Ammon's horn (tissue), 1 donor: ENCODE measurements around the gene ANKH.
"Not testable (repeated sequence)": the region's sequence is repeated elsewhere in the genome, so short reads cannot be mapped to it uniquely, and the experiment has no call there.

ENCODE experiments used
- DNase-seq: peaks from one replicate; pipeline ENCODE4 v3.0.0-alpha.2; 2016; ENCODE audit warnings: low spot score

The ANKH gene

GRCh38 chr5:14882658-14883580 is 11.3 kb upstream of the ANKH start:
- no peak for DNase-seq

- DNase-seq = no peak
Observed at GRCh38 chr5:14881826-14882225, 10.2 kb upstream of the ANKH start.

DNA sequence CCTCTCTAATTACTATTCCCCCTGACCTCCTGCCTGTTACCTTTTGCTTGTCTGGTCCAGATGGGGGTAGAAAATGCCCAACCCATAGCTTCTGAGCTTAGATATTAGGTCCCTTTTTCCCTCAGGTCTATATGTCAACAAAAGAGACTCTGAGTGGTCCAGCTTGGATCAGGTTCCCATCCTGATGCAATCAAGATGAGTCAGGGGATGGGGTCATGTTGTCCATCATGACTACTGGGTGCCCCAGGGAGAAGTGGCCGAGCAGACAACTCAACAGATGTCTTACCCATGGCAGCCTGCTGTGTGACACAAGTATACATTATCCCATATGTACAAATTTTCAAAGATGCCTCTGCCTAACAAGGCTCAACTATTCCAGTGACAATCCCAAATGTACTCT is 9.1 kb upstream of the ANKH start:
- DNase-seq = no peak

DNA sequence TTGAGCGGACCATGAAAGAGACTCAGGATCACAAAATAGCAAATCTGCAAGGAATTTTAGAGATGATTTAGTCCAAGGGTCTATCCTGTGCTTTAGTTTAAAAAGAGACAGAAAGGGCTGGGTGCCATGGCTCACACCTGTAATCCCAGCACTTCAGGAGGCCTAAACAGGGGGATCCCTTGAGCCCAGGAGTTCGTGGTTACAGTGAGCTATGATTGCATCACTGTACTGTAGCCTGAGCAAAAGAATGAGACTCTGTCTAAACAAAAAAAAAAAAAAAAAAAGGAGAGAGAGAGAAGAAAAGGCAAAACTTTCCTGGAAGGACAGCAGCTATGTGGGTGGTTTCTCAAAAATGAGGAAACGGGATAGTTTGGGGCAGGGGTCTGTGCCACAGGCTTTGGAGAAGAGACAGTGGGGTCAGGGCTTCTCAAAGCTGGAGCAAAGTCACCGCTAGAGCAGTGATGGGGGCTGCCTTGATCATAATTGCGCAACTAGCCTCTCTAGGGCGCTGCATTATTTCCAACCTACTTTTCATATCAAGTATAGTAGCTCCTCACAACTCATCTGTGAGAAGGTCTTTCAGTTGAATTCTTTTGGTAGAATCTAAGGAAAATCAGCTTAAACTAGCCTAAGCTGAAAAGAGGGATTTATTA is 8.5 kb upstream of the ANKH start:
- no peak for DNase-seq

DNA sequence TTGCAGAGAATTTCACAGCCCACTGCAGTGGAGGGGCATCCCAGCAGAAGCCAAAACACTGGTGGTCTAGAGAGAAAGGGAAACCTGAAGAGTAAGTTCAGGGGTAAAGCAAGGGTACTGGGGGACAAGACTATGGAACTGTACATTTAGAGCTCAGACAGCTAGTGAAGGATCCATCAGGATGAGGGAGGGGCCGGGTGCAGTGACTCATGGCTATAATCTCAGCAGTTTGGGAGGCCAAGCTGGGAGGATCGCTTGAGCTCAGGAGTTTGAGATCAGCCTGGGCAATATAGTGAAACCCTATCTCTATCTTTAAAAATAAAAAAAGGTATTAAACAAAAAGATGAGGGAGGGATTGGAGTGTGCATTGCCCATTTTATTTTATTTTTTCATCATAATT is 7.8 kb upstream of the ANKH start:
- DNase-seq = no peak

DNA sequence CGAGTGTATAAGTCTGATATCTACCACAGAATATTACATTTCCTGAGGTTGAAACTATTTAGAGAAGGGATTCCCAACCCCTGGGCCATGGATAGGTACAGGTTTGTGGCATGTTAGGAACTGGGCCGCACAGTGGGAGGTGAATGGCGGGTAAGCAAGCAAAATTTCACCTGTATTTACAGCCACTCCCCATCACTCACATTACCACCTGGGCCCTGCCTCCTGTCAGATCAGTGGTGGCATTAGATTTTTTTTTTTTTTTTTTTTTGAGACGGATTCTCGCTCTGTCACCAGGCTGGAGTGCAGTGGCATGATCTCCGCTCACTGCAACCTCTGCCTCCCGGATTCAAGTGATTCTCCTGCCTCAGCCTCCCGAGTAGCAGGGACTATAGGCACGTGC is 6.6 kb upstream of the ANKH start:
- not testable (repeated sequence) for DNase-seq

DNA sequence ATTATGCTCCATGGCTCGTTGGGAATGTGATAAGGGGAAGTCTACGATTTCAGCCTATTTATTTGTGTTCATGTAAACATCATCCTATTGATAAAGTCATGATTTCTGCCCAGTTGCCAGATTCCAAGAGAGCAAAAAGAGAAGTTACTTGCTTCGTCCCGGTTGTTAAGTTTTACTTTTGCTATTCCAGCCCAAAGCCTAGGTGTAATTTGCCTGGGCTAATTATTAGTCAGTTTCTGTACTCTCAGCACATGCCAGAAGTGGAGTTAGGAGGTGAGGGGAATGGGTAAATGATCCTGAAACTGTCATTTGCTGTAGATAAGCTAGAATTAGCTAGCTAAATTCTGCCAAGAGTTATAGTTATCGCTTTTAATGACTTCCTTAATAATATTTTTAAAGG is 4.5 kb upstream of the ANKH start:
- DNase-seq = no peak

DNA sequence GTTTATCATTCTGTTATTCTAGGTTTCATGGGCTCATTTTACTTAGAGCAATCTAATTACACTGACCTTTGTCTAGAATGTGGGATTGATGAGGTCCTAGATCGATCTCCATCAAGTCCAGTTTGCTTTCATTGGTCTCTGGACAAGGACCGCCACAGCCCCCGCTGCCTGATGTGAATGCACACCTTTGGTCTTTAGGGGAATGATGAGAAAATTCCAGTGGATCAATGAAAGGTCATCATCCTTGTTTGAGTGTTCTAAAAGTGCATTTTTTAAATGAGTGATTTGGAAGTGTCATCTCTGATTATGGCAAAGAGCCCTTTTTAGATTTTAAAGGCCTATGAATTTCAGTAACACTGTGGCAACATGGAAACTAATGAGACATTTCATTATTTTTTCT is 2.2 kb upstream of the ANKH start:
- DNase-seq = no peak

DNA sequence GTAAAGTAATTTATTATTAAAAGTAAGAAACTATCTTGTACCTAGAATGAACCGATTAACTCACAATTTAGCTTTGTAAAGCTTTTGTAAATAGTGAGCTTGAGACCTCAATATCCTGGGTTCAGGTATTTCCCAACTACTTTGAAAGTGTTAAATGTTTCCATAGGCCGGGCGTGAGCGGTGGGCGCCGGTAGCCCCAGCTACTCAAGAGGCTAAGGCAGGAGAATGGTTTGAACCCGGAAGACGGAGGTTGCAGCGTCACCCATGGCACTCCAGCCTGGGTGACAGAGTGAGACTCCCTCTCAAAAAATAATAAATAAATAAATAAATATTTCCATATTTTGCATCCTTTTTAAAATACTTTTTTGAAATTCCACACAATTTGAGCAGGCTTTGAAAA is 1.5 kb upstream of the ANKH start:
- DNase-seq = no peak

DNA sequence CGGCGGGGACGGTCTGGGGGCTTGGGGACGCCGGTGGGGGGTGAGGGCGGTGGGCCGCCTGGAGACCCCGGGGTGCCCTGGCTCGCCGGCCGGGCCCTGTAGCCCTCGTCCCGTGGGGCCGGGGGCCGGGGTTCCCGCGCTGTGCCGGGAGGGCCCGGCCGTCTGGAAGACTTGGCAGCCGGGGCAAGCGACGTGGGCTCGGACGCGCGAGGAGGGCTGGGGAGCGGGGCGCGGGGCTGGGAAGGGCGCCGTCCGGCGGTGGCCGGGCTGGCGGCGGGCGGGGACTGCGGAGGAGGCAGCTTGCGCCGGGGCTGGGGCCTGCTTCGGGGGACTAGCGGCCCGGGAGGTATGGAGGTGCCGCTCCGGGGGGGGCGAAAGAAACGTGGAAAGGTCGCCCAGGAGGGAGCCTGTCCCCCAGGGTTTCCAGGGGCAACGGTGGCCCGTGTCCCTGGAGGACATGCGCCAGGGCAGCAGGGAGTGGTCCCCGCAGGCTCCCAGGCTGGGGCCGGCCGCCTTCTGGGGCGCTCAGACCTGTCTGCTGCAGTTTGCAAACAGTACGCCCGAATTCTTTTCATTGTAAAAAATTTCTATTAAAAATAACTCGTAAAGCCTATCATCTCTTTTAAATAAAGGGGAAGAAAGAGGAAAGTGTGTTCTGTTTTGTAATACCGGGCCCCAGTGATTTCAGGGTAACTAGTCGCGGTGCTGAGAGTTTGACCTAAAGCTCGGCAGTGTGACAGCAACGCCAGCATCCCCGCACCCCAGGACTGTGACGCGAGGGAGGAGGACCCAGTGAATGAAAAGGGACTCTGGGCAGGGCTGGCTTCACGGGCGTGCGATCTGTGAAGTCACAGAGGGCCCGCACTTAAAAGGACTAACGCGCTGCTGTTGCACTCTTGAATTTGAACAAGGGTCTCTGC is 752 bp upstream of the ANKH start:
- DNase-seq = peak; percentile 77

DNA sequence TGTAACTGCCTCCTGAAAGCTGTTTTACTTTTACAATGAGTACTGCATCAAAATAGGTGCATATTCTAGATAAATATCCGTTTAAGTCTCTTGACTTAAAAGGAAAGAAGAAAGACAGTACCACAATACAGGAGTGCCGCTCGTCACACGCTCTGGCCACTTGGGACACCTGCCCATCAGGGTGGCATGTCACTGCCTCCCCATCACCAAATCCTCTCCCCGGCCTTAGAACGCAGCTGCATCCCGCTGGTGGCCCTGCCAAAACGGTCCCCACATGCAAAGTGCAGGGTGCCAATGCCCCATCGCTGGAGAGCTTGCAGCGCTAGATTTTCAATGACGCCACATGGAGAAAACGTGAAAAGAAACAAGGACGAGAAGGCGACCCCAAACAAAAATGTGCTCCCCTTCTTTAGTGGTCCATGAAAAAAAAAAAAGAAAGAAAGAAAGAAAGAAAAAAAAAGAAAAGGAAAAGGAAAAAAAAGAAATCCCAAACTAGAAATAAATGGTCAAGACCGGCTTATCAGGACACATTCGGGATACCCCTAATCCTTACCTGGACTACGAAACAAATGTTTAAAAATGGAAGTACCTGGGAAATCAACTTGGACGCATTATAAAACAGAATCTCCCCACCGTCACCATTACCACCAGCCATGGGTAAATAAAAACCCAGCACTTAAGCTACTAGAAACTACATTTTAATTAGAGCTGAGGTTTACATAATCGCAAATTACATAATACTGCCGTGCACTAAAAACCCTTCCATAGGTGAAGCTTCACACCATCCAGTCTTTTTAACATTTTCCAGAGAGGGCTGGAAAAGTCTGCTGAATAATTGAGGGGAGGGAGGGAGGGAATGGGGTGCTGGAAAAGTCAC is 1.0 kb downstream of the ANKH start:
- peak; percentile 59 for DNase-seq

DNA sequence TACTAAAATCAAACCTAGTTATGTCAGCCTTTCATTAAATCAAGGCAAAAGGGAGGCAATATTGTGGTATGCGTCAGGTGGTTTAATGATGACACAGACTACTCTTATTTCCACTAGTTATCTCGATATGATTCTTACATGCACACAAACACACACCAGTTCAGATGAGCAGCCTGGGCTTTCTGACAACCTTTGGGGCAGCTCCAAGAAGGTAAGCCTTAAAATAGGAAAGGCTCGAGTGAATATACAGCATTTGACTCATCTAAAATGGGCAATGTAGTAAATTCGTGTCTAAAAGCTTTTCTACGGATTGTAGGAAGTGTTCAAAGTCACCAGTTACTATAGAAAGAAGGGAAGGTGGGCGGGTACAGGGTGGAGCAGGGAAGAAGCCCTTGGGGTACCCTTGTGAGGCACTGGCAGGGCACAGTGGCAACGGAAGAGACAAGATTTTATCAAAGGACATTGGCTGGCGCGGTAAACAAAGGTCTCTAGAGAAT is 1.9 kb downstream of the ANKH start:
- DNase-seq = no peak

DNA sequence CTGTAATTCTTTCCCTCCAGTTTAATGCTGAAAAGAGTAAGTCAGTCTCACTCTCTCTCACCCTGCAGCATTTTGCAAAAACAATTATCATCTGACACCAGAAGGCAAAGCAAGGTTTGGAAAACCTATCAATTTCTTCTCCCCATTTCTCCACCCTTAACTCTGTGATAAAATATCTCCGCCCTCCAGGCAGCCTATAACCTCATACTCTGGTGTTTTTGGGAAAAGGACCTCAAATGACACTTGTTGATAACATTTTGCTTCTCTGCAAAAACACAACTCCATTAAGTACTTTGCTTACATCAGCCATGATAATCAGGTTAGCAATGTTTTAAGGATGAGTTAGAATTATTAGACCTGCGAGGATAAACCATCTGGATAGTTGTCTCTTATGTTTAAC is 2.3 kb downstream of the ANKH start:
- DNase-seq = no peak

DNA sequence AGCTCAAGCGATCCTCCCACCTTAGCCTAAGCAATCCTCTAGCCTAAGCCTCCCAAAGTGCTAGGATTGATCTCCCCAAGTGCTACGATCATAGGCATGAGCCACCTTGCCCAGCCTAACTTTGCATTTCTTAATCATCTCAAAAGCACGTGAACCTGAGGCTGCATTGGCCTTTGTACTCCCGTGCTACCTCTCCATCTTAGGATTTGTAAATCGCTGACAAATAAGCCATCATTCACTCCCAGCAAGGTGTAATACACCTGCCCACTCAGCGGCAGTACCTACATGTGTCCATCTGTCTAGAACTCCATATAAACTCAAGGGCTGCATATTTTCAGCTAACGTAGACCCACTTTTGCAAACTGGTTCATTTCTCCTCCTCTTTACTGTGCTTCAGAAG is 2.8 kb downstream of the ANKH start:
- DNase-seq = no peak

DNA sequence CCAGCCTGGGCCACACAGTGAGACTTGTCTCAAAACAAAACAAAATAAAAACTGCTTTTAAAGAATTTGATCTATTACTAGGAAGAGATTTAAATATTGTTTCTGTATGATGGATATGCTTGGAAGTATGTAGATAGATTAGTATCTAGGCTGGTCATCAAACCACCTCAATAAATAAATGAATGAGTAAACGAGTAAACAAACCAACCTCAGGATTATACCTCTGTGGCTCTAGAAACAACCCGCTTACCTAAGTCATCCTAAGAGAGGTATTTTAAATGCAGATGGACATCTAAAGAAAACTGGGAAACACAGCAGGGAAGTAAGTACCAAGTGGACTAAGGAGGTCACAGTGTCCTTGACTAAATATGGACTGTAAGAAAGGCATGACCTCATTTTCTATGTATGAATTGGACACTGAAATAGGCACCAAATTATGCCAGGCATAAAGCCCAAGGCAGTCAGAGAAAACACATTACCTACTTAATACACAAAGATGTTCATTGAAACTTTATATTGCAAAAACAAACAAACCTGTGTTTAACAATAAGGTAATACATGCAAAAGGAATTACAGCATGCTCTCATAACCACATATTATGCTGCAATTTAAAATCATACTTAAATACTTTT is 7.3 kb downstream of the ANKH start:
- DNase-seq = no peak

GRCh38 chr5:14863105-14863504 is 8.5 kb downstream of the ANKH start:
- no peak for DNase-seq

DNA sequence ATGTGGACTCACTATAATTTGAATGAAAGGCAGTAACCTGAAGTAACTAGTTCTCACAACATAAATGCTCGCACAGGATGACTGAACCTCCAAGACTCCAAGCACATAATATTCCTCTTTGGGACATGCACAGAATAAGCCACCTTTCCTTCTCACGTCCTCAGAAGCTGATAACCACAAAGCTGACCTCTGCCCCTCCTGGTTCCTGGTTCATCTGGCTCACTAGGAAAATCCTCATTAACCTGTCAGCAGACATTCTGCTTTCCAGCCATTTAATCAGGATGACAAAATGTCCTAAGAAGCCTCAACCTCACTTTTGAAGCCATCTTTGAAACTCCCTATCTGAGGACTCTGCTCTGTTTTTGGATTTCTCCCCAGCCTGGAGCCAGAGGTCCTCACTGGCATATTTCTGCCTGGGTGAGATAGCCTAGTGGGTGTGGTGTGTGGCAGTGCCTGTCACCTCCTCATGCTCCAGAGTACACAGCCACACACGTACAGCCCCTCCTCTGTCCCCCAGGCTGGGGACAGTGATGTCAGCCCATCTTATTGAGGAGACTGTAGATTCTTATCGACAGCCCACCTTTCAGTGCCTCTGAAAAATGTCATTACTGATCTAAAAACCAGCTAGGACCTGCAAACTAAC is 10.3 kb downstream of the ANKH start:
- no peak for DNase-seq

GRCh38 chr5:14859980-14860379 is 11.6 kb downstream of the ANKH start:
- DNase-seq = no peak

DNA sequence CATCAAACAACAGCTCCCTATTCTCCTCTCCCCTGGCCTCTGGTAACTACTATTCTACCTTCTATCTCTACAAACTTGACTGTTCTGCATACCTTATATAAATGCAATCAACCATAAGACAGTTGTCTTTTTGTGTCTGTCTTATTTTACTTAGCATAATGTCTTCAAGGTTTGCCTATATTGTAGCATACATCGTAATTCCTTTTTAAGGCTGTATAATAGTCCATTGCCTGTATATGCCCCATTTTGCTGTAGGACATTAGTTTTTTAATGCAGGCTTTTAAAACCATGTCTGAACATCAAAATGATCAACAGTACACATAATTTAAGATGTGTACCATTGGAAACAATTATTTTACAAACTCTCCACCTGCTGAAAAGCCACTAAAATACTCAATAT is 12.4 kb downstream of the ANKH start:
- no peak for DNase-seq

GRCh38 chr5:14855366-14855765 is 16.2 kb downstream of the ANKH start:
- no peak for DNase-seq
